HG02970 (cell line): ENCODE measurements around the gene HS2ST1.
"Not testable (repeated sequence)": the region's sequence is repeated elsewhere in the genome, so short reads cannot be mapped to it uniquely, and the experiment has no call there.

Experiments
- ATAC-seq: cut with Tn5 transposase; IDR thresholded peaks from one replicate; pipeline ENCODE4 v1.9.1; 2021; ENCODE audit warnings: mild to moderate bottlenecking, moderate library complexity, moderate number of reproducible peaks; ENCODE audit not compliant: unreplicated experiment, low FRiP score

The HS2ST1 gene

DNA sequence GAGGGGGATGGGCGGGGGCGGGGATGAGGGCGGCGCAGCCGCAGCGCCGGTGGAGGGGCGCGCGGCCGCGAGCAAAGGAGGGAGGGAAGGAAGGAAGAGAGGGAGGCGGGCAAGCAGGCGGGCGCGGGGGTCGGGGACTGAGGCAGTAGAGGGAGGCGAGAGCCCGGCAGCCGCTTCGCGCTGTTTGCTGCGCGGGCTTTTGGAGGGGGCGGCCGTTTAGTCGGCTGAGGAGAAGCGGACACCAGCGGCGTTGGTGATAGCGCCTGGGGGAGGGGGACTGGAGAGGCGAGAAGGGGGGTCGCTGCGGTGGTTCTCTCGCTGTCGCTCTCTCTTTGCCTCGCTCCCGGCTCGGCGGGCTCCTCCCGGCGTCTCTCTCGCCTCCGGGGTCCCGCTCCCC lies at the start of gene HS2ST1:
HS2ST1 (plus strand) TSS at position 35 of the 397 bp plus-strand sequence.
- no peak for ATAC-seq

DNA sequence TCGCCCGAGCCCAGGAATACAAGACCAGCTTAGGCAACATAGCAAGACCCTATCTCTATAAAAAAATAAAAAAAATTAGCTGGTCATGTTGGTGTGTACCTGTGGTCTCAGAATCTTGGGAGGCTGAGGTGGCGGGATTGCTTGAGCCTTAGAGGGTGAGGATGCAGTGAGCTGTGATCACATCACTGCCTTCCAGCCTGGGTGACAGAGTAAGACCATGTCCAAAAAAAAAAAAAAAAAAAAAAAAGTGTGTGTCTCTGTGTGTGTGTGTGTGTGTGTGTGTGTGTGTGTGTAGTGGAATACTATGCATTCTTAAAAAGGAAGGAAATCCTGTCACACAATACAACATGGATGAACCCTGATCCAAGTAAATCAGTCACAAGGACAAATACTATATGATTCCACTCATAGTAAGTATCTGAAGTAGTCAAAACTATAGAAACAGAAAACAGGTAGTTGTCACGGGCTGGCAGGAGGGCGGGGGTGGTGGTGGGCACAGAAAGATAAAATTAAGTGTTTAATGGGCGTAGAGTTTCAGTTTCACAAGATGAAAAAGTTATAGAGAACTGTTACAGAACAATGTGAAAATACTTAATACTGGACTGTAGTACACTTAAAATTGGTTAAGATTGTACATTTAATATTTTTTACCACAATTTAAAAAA lies 48.3 kb upstream of the HS2ST1 start:
- ATAC-seq = no peak

DNA sequence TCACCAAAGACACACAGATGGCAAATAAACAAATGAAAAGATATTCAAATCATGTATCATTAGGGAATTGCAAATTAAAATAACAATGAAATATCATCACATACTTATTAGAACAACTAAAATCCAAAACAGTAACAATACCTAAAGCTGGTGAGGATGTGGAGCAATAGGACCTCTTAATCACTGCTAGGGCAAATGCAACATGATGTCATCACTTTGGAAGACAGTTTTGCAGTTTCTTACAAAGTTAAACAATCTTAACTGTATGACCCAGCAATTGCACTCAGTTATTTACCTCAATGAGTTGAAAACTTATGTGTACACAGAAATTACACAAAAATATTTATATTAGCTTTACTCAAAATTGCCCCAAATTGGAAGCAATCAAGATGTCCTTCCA lies 47.8 kb upstream of the HS2ST1 start:
- ATAC-seq = no peak

DNA sequence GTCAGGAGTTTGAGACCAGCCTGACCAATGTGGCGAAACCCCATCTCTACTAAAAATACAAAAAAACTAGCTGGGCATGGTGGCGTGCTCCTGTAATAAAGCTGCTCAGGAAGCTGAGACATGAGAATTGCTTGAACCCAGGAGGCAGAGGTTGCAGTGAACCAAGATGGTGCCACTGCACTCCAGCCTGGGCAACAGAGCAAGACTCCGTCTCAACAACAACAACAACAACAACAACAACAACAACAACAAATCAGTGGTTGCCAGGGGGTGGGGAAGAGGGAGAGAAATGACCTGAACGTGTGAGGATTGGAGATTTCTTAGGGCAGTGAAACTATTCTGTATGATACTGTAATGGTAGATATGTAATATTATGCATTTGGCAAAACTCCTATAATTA lies 47.2 kb upstream of the HS2ST1 start:
- ATAC-seq = not testable (repeated sequence)

DNA sequence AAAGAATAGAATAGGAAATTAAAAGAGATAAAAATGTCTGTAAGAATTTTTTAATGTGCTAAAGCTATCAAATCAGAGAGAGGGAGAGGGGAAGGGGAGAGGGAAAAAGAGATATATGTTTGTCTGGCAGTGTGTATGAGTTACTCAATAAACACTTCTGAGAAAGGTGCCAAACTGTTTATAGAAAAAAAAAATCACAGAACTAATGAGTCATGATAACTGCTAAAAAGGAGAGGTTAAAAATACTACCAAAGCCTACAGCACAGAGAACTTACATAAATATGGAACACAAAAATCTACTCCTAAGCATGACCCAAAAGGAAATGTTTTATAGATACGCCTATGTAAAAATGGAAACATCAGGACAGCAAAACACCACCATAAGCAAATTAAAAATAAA lies 46.0 kb upstream of the HS2ST1 start:
- ATAC-seq = no peak

DNA sequence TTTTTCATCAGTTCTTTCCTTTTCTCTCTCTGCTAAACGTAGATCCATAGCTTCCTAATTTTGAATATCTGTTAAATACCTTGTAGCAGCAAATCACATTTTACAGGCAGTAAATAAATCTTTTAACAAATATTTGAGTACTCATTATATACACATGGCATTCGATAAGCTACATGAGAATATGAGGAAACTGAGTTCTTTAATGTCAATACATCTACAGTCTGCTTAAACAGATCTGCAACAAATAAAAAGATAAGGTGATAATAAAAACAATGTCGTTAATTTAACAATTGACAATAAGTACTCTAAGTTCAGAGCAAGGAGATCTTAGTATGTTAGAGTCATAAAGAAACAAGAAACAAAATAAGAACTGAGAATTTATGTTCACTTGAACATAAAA lies 43.4 kb upstream of the HS2ST1 start:
- ATAC-seq = no peak

DNA sequence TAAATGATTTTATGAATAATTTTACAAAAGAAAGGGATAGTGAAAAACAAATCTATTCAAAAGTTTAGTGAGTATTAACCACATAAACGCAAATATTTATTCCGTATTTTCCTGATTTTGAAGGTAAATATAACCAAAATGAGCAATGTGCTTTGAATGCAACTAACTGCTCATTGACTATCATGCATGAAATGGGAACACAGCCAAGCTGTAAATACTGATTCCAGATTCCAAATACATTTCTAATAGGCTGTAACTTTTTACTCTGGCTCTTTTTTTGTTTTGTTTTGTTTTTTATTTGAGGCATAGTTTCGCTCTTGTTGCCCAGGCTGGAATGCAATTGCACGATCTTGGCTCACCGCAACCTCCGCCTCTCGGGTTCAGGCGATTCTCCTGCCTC lies 42.3 kb upstream of the HS2ST1 start:
- ATAC-seq = no peak

DNA sequence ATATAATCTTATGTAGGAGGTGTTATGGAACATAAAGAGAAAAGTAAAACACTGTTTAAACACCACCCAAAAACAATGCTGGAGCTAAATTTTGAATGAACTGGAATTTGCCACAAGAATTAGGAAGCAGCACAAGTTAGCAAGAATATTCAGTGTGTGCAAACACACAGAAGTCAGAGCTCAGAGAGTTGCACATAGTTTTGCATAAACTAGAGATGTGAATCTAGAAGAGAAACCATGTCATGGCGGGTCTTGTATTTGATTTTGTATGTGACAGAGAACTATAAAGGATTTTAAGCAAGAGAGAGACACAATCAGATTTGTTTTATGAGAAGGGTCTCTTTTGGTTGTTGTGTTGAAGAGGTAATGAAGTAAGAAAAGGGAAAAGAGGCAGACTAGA lies 38.7 kb upstream of the HS2ST1 start:
- ATAC-seq = no peak

DNA sequence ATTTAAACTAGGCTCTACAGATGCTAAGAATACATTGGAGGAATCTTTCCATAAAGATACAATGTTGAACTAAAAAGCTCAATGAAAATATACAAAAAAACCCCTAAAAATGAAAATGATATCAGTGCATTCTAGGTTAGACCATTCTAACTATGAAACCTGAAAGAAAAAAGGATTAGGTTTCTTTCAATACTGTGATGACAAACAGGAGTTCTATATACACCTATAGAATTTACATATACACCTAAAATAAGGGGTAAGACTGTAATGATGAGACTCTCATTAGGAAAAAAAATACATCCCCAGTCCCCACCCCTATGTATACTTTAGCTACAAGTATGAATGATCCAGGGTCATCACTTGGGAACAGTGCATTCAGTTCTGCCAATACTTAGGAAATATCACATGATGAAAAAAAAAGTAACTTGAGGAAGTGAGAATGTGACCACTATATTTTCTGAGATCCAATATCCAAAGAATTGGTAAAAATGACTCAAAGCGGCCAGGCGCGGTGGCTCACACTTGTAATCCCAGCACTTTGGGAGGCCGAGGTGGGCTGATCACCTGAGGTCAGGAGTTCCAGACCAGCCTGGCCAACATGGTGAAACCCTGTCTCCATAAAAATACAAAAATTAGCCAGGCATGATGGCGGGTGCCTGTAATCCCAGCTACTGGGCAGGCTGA lies 26.8 kb upstream of the HS2ST1 start:
- ATAC-seq = no peak

DNA sequence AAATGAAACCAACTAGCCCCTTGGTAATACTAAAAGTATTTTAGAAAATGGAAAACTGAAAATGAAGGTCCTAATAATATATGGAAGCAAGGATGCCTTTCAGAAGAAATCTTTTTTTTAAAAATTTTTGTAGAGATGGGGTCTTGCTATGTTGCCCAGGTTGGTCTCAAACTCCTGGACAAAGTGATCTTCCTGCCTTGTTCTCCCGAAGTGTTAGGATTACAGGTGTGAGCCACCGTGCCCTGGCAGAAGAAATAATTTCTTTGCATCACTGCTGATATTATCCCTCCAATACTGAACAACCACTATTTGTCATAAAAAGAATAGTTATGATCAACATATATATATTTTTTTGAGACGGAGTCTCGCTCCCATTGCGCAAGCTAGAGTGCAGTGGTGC lies 26.1 kb upstream of the HS2ST1 start:
- ATAC-seq = no peak

DNA sequence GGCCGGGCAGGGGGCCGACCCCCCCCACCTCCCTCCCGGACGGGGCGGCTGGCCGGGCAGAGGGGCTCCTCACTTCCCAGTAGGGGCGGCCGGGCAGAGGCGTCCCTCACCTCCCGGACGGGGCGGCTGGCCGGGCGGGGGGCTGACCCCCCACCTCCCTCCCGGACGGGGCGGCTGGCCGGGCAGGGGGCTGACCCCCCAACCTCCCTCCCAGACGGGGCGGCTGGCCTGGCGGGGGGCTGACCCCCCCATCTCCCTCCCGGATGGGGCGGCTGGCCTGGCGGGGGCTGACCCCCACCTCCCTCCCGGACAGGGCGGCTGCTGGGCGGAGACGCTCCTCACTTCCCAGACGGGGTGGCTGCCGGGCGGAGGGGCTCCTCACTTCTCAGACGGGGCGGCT lies 15.0 kb upstream of the HS2ST1 start:
- not testable (repeated sequence) for ATAC-seq

DNA sequence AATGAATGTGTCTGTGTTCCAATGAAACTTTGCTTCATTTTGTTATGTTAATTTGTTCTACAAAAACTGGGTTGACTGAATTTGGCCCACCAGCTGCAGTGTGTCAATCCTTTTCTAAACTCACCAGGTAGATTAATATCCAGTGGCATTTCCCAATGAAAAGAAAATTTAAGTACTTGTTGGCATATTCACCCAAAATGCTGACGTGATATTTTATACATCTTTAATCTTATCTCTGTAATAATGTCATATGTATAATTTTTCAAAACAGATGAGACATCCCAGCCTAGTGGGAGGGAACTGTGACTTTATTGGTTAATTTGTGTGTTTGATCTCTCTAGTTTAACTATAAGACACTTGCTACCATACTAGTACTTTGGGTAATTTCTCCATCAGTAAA lies 8.6 kb upstream of the HS2ST1 start:
- no peak for ATAC-seq

DNA sequence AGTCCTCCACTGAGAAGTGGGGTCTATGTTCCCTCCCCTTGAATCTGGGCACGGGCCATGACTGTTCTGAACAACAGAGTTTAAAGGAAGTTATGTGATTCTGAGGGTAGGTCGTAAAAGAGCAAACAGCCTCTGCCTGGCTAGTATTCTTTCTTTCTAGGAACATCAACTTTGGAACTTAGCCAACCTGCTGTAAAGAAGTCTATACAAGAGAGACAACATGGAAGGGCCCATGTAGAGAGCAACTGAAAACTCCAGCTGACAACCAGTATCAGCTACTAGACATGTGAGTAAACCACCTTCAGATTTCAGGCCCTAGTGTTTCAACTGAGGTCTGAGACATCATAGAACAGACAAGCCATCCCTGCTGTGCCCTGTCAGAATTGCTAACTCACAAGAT lies 8.0 kb upstream of the HS2ST1 start:
- no peak for ATAC-seq

DNA sequence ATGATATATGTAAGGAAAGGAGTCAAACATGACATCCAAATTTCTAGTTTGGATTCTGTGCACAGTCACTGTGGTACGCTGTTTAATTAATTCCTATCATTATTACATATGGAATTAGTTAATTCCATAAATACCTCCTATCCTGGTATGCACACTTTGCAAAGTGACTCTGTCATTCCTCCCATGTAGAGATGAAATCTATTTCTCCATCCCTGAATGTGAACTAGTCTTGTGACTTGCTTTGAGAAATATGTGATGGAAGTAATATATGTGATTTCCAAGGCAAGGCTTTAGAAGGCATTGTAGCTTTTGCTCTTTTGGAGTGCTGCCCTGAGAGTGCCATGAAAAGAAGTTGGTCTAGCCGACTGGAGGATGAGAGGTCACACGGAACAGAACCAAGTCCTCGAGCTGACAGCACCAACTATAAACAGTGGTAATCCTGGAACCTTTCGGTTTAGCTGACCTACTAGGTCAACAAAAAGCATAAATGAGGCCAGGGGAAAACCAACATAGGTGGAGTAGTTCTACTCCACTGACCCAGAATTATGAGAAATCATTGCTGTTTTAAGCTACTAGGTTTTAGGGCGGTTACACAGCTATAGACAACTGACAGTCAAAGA lies 2.0 kb upstream of the HS2ST1 start:
- ATAC-seq = no peak

DNA sequence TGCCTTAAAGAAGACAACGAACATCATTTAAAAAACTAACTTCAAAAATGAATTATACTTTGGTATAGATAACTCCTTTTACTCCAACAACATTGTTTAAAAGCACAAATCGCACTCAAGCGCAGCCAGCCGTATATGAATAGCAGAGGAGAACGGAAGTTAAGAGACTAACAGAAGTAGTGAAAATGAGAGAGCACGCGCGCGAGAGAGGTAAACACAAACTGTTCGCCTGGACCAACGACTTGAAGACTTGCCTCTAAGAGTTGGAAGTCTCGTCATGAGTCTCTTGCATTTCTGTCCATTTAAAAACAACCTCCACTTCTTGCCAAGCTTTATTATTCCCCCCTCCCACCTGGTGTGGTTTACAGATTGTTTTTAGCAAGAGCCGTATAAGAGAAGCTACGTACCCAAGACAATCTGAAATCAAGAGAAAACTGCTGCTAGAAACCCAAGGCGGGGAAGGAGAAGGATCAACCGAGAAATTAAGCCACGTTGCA lies 988 bp upstream of the HS2ST1 start:
- ATAC-seq = no peak

DNA sequence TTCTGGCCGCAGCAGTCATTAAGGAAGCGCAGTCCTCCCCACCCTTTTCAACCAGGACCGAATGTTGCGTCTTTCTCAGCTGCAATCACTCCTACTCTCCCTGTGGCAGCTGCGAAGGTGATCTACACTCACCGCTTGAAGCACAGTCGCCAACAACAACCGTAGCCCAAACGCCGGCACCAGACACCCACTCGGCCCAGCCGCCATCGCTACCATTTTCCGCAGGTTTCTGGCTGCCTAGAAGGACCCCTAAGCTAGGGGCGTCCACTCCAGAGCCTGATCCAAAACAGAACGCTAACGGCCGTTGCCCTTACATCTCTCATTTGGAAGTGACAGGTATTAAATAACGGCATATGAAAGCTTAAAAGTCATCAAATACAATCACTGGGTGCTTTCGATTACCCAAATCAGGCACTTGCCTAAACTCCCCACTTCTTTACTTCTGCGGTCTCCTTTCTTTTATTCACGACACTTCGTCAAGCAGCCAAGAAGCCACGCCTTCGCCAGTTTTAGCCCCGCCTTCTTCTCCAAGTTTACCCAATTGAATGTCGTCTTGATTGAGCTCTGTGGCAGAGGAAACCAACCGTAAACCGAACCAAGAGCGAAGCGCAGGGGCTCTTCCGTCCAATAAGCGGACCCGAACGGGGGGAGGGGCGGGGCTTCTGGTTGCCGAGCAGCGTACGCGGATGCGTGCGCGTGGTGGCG lies 387 bp upstream of the HS2ST1 start, which contains the start of gene SELENOF:
SELENOF (minus strand) TSS at position 231 of the 705 bp plus-strand sequence; CDS start at position 216, 15 bp downstream.
- peak; percentile 93 for ATAC-seq

DNA sequence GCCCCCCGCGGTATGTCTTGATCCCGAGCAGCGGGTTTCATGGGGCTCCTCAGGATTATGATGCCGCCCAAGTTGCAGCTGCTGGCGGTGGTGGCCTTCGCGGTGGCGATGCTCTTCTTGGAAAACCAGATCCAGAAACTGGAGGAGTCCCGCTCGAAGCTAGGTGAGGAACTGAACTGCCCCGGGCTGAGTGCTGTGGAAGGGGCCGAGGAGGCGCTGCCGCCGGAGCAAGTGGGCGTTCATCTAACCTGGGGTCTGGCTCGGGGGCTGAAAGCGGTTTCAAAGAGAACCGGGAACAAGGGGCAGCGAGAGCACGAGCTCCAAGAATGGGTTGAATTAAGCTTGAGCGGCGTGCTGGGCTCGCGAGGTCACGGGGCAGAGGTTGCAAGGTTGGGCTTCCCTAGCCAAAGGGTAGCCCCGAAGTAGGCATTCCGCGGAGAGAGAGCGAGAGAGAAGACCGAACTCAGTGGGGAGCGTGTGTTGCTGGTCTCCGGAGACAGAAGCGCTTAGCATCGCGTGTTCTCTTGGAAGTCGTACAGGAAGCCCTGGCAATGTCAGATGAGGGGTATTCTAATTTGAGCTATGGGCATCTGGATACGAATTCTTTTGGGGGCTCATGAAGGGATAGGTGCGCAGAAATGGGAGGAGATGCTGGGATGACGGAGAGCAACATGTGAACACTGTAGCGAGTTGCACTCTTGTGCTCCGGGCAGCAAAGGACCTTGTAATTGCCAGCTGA lies 732 bp downstream of the HS2ST1 start:
- peak; percentile 10 for ATAC-seq

DNA sequence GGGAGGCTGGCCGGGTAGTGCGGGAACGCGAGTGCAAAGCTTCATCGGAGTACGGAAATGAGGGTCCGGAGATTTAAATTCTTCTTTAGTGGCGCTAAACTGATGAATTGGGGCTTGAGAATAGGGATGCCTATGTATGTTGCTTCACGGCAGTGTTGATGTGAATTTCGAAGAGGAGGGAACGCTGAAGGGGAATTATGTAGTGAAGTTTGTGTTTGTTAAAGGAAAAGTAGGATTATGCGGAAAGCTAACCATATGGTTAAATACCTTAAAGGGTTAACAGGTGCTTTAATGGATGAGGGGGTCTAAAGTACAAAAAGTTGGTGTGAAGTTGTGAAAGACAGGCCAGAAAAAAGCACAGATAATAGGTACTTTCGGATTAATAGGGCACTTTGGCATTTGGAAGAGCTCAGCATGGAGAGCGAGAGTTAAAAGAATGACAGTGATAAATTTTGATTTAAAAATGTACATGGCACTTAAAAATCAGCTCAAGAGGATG lies 1.4 kb downstream of the HS2ST1 start:
- ATAC-seq = no peak

DNA sequence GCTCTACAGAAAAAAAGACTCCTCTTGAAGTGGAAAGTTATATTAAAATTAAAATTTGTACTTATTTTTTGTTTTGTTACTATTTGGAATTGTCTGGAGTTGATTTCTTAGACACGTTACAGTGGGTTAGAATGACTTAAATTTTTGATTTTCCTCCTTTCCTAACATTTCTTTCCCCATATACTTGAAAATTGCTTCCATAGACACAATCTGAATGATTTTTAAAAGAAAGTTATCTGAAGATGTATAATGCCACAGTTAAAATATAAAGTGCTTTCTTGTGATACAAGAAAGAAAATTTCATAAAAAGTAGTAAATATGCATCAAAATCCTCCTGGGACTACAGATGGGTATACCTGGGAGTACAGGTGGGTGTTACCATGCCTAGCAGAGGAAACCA lies 2.3 kb downstream of the HS2ST1 start:
- no peak for ATAC-seq

DNA sequence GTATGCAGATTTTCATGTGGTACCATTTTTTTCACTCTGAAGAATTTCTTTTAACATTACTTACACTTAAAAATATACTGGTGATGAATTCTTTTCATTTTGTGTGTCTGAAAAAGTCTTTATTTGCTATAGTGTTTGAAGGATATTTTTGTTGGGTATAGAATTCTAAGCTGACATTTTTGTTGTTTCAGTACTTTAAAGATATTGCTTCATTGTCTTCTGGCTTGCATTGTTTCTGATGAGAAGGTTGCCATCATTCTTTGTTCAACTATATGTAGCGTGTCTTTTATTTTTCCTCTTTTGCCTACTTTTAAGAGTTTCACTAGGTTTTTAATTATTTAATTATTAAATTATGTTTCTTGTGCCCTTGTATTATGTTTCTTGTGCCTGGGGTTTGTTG lies 8.0 kb downstream of the HS2ST1 start:
- no peak for ATAC-seq
